ENCODE results near the gene GMIP.
A peak's percentile ranks its signal among the peaks of the same experiment; 100 is the strongest.

Gene GMIP

DNA sequence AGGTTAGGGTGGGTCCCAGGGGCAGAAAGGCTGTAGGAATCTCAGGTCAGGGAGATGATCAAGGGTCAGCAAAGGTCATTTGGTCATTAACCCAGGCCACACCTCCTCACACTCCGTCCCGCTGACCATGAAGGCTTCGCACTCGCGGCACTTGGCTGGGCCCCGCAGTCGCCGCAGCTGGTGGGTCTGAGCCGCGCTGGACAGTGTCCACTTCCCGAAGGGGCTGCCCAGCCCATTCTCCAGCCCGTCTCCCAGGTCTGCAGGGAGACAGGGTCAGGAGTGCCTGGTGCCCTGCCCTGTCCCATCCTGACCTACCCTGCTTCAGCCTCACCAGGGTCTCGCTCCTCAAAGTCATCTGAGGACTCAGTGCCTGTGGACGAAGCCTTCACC, 8.1 kb downstream of the GMIP start:
- DNase-seq (ENCODE audit: low read depth) = no peak

DNA sequence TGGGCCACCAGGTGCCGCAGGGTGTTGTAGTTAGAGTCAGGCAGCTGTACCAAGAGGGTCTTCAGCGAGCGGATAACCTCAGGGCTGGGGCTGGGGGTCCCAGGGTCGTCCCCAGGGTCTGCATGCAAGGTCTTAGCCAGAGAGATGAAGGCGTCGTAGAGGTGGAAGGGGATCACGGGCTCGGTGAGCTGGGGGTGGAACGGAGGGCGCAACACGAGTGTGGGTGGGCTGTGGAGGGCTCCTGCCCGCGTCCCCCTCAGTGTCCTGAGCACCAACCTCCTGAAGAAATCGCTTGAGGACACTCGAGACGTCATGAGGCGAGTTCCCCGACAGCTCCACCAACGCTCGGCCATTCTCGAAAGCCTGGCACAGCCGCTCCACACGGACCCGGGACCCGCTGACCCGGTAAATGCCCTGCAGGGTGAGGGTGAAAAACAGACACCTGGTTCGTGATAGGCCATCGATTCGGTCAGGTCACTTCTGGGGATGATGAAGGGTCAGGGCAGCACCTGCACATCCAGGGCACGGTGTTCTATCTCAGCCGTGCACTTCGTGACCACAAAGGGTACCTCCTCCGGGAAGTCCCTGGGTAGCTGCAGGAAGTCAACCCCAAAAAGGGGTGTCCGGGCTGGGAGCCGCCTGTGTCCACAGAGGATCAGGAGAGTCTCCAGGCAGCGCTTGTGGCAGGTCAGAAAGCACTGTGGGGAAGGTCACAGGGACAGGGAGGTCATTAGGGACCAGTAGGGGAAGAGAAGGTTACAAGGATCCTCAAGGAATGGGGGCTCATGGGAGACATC, 8.7 kb downstream of the GMIP start:
- DNase-seq (ENCODE audit: low read depth) = no peak

DNA sequence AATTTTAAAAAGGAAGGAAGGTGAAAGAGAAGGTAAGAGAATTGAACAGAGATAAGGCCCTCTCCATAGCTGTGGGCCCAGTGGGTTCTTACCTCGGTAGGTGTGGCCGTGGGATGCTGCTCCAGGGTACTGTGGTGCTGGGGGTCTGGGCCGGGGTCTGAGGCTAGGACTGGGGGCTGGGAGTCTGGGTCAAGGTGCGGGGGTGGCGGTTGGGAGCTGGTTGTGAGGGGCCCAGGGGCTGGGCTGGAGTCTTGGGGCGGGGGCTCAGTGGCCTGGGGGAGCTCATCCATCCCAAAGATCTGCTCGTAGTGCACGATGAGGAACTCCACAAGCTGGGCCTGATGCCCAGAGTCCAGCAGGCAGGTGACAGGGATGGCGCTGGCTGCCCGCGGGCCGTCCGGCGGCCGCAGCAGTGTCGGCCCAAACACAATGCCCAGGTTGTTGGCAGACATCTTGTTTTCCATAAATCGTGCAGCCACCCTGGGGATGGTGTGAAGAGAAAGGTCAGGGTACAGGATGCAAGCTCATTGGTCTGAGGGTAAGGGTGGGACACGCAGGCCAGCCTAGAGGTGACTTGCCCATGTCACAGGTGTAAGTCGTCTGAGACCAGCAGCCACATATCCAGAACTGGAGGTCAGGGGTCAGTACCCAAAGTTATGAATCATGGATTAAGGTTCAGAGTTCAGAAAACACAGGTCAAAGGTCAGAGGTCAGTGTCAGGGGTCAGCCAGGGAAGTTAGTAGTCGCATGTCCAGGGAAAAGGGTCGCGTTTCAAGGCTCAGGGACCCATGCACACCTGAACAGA, 9.5 kb downstream of the GMIP start:
- no peak for DNase-seq (ENCODE audit: low read depth)

- no peak for DNase-seq (ENCODE audit: low read depth)
These were observed 10.8 kb downstream of the GMIP start for GRCh38 chr19:19632661-19633060.

GRCh38 chr19:19631346-19631745, 12.1 kb downstream of the GMIP start:
- DNase-seq (ENCODE audit: low read depth) = no peak

DNA sequence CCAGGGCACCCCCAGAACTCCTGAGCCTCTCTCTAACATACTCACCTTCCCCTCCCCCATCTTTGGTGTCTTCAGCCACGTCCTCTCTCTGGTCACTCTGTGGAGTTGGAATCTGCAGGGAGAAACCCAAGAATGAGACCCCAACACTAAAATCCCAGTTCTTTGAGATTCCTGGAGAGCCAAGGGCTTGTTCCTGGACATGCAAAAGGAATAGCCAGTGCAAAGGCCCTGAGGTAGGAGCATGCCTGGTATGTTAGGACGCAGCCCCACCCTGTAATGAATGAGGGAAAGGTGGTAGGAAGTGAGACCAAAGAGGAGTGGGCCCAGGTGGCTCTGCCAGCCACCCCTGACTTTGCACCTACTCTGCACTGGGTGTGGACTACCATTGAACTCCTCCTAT, 13.0 kb downstream of the GMIP start:
- no peak for DNase-seq (ENCODE audit: low read depth)

- no peak for DNase-seq (ENCODE audit: low read depth)
These were observed 13.4 kb downstream of the GMIP start for GRCh38 chr19:19630062-19630414.

- peak; percentile 90 for DNase-seq (ENCODE audit: low read depth)
These were observed 14.8 kb downstream of the GMIP start for GRCh38 chr19:19628501-19629134.

DNA sequence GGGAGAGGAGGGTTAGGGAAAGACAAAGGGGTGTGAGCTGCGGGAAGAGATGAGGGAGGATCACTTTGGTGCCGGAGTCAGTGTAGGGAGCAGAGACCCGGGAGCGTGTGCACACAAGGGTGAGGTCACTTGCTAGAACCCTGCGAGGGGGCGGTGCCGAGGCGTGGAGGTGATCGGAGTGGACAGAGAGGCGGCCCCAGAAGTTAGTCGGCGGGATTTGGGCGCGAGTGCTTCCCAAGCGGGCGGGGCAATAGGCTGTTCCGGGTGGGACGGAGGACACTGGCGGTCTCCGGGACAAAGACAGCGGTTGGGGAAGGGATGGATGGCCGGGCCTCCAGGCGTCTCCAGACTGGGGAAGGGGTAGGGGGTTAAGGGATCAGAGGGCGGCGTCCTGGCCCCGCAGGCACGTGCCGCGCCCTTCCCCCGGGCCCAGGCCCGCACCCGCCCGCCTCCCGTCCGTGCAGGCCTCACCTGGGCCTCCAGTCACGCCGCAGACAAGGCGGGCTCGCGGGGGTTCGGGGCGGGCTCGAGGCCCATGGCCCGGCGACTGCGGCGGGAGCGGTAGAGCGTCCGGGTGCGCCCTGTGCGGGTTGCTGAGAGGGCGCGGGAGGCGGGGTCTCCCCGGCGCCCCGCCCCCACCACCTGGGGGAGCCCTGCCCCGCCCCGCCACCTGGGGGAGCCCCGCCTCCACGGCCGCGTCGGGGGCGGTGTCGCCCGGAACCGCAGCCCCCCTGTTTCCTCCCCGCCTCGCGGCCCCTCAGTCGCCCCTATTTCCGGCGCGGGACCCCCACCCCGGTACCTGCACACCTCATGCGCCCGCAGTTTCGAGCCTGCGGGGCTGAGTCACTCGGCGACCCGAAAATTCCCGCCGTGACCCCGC, 15.6 kb downstream of the GMIP start, which contains the start of gene LPAR2:
TSS of gene LPAR2 (minus strand) at position 600 of the 880 bp plus-strand sequence. CDS start 945 bp downstream, outside the sequence.
- DNase-seq (ENCODE audit: low read depth) = no peak

GRCh38 chr19:19626516-19627472, 16.7 kb downstream of the GMIP start:
- no peak for DNase-seq (ENCODE audit: low read depth)

GRCh38 chr19:19624032-19624570, 19.4 kb downstream of the GMIP start:
- DNase-seq (ENCODE audit: low read depth) = no peak

GRCh38 chr19:19623383-19623782, 20.1 kb downstream of the GMIP start:
- no peak for DNase-seq (ENCODE audit: low read depth)

DNA sequence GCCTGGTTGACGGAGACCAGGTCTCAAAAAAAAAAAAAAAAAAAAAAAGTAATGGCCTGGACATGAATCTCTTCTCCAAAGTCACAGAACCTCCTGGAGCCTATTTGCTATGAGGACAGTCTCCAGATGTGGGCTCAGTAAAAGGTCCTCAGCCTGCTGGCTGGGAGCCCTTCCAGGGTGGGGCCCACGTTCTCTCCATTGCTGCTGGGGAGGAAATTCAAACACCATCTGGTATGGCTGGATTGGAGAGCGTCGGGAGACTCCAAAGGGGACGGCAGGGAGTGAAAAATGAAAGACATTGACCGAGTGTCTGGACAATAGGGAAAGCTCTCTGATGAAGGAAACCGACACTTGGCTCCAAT, 23.6 kb downstream of the GMIP start:
- no peak for DNase-seq (ENCODE audit: low read depth)

DNA sequence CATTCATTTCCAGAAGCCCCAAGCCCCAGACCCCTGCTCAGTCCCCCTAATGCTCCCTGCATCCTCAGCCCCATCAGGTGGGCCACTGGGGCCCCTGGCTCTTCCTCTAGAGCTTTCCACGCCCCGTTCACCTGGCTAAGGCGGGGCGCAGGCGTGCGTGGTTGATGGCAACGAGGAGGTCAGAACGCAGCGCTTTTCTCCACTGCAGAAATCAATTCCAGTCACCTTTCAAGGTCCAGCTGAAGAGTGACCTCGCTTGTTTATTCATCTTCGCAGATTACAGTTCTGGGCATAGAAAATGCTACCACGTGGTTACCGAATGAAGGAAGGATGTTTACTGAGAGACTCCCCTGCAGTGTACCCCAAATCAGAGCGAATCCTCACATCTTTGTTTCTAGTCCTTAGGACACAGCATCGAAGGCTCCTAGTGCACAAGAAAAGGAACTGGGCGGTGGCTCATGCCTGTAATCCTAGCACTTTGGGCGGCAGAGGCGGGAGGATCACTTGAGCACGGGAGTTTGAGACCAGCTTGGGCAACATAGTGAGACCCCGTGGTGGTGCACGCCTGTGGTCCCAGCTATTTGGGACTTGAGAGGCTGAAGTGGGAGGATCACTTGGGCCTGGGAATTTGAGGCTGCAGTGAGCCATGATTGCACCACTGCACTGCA, 24.1 kb downstream of the GMIP start:
- no peak for DNase-seq (ENCODE audit: low read depth)

DNA sequence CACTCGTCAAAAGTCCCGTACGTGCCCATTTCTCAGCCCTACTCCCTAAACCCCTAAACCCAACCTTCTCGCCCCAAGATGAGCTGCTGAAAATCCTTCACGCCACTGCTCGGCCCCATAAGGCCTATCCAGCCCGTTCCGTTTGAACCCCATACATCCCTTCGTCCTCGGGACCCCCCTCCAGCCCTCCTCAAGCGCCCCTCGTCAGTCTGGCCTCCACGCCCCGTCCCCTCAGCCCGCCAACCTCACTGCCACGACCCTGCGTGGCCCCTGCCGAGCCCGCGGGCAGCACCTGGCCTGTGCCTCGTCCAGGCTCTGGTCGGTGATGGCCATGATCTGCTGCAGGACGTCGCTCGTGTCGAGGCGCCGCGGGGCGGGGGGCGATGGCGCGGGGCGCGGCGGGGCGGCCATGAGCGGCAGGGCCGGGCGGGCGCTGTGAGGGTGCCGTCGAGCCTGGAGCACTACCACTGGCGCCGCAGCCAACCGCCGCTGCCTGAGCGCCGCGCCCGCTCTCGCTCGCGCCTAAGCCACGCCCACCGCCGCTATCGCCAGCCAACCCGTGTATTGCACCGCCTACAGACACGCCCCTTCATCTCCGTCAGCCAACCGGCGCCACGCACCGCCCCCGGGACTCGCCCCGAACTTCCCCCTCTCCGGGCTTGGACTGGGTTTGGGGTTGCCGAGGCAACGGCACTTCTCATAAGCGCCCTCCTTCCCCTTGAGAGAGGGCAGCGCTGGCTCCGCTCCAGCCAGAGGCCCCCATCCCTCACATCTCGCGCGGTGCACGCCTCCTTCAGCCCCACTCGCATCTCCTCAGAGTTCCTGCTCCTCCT, 25.0 kb downstream of the GMIP start, which contains the start of gene PBX4:
TSS of gene PBX4 (minus strand) at position 469 of the 833 bp plus-strand sequence. CDS start at position 411, 58 bp downstream.
- peak; percentile 89 for DNase-seq (ENCODE audit: low read depth)

GRCh38 chr19:19615086-19615485, 28.4 kb downstream of the GMIP start:
- DNase-seq (ENCODE audit: low read depth) = no peak

GRCh38 chr19:19613506-19613905, 30.0 kb downstream of the GMIP start:
- no peak for DNase-seq (ENCODE audit: low read depth)

- DNase-seq (ENCODE audit: low read depth) = peak; percentile 53
These were observed 32.9 kb downstream of the GMIP start for GRCh38 chr19:19610376-19611202.

Data from iris pigment epithelial cell (primary cell).